ENCODE measurements around the gene WDR44. TPM values are rescaled to one million over a fixed set of nuclear protein-coding genes. Genes with fewer than 3 reads are reported as not detected.

Gene WDR44
- total RNA-seq, 4 donors from 2014 or later = 16.2 to 24.5 (median 19.2) TPM

Small RNA genes within 50 kb of the gene (small RNA-seq; reads per million reads assigned to genes)
- not detected for gene MIR1277

Other genes with a start within 250 kb of the WDR44 start
- 1 to 10 TPM; 3.0 to 5.9 (median 4.4) TPM for gene KLHL13, start 229.3 kb upstream of the WDR44 start, total RNA-seq
- 10 to 100 TPM; 30.0 to 50.7 (median 35.7) TPM for gene DOCK11, start 149.7 kb downstream of the WDR44 start, total RNA-seq